D341Med (cell line): ENCODE results near the gene LYPD6.
"Not testable (repeated sequence)": the region's sequence is repeated elsewhere in the genome, so short reads cannot be mapped to it uniquely, and the experiment has no call there.

Source experiments
- DNase-seq: peaks from one replicate; pipeline ENCODE4 v3.0.0; 2012; ENCODE audit warnings: low spot score

The LYPD6 gene

GRCh38 chr2:149451417-149452165 lies 121.2 kb downstream of the LYPD6 start:
- no peak for DNase-seq

DNA sequence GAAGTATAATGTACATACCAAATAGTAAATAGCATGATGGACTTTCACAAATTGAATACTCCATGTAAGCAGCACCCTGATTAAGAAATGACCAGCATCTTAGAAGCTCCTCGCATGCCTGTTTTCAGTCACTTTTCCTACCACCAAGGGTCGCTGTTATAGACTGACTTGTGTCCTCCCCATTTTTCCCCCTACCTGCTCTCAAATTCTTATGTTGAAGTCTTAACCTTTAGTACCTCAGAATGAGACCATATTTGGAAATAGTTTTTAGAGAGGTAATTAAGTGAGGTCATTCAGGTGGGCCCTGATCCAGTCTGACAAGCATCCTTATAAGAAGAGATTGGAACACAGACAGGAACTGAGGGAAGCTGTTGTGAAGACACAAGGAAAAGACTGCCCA lies 125.9 kb downstream of the LYPD6 start:
- no peak for DNase-seq

GRCh38 chr2:149458502-149458901 lies 128.1 kb downstream of the LYPD6 start:
- no peak for DNase-seq

DNA sequence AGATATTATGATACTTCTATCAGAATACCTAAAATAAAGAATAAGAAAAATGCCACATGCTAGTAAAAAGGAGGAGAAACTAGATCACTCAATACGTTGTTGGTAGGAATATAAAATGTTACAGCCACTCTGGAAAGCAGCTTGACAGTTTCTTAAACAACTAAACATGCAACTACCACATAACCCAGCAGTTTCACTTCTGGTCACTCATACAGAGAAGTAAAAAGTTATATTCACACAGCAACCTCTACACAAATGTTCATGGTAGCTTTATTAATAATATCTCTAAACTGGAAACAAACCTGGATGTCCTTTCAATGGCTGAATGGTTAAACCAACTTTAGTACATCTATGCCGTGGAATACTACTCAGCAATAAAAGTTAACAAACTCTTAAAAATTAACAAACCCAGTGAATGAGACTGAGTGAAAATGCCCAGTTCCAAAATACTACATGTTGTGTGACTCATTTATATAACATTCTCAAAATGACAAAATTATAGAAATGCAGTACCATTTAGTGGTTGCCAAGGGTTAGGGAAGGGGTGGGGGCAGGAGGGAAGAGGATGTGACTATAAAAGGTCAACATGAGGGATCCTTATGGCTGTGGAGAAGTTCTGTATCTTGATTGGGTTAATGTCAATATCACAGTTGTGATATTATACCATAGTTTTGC lies 133.1 kb downstream of the LYPD6 start:
- DNase-seq = no peak

DNA sequence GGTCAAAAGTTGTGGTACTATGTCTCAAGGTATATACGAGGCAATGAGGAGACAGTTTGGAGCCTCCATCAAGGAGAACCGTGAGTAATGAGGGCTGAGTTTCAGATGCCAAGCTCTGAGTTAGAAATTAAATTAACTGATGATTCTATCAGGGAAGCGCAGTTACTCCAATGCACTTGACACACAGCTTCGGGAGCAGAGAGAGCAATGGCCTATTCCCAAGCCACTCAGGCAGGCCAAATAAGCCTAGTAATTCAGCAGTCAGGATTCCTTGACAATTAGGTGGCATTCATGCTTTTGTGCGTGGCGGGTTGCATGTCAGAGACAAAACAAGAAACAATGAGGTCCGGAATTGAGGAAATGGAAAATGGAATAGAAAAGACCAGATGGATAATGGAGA lies 134.0 kb downstream of the LYPD6 start:
- no peak for DNase-seq

DNA sequence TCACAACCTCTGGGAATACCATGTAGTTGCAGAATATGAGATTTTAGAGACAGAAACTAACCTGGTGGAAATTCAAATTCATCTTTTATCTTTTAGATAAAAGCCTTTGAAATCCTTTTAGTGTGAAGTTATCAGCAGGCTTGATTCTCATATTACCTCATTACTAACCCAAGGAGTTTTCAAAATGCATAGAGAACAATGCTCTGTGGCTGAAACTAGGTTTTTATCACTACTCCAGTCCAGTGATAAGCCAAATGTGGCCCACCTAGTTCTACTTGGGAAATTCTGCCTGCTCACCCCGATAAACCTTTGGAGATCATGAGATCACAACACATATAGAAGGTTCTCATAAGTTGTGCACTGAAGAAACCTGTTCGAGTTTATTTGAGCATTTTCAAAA lies 135.5 kb downstream of the LYPD6 start:
- DNase-seq = no peak

DNA sequence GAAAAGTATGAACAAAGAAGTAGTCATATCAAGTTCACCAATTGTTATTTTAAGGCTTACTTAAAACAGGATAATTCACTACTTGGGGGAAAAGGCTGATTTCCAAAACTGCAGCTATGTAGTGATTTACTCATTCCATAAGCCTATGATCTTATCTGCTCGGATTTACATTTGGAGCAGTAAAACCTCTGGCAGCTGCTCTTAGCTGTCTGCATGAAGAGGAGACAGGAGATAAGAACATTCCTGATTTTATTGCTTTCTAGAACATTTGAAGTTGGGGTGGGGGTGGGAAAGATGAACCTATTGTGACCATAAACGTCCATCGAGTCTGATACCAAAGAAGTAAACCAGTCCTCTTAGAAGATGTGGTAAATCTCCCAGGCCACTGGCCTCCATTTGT lies 136.2 kb downstream of the LYPD6 start:
- no peak for DNase-seq

DNA sequence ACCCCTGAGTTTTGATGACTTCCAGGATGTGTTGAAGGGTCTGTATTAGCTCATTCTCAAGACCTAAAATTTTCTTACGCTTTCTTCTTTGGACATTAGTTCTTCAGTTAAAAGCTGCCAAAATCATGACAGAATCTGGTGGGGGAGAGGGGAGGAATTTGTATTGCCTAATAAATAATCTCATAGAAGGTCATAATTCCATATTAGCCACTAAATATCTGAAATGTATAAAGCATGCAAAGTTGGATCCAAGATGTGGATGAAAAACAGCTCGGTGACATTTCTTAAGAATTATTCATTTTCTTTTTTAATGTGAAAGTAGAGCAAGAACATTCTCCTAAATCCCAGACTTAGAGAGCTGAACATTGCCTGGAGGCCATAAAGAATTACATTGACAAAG lies 137.0 kb downstream of the LYPD6 start:
- no peak for DNase-seq

DNA sequence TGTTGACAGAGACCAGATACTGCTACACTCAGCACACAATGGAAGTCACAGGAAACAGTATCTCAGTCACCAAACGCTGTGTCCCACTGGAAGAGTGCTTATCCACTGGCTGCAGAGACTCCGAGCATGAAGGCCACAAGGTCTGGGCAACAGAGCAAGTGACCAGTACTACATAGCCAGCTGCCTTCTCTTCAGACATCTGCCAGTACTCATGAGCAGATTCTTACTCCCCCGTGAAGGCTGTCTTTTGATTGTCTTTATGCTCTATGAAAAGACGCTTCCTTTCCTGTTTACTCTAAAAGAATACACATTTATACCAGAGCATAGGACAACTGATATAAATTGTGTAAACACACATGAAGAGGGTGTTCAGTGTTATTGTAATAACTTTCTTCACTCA lies 138.2 kb downstream of the LYPD6 start:
- DNase-seq = no peak

GRCh38 chr2:149470046-149470445 lies 139.7 kb downstream of the LYPD6 start:
- no peak for DNase-seq

GRCh38 chr2:149472413-149472812 lies 142.0 kb downstream of the LYPD6 start:
- no peak for DNase-seq

DNA sequence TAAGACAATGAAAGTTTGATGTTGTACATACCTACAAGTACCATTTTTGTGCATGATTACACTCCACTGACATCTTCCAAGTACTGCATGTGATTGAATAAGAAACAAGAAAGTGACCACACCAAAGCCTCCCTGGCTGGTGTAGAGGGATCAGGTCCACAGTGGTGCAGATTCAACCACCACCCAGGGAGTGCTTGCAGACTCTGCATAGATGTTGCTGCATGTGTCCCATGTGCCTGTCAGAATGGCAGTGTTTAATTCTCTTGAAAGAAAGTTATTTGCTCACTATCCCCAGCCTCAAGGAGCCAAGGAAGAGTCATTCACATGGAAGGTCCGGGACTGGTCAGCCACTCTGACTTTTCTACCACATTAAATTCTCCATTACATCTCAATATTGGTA lies 142.7 kb downstream of the LYPD6 start:
- no peak for DNase-seq

DNA sequence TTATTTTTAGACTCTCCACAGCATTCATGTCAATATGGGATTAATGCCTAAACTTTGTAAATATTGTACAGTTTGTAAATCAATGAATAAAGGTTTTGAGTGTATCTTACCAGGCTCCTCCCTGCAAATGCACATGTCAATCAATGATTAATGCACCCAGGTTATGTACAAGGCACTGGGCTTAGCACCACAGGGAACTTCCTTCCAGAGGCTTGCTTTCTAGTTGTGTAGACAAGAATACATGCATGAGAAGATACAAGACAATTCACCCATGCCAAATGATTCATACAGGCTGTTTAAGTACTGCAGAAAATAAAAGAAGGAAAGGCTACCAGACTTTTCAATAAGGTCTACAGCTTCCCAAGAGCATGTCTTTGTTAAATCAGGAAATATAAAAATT lies 143.1 kb downstream of the LYPD6 start:
- no peak for DNase-seq

DNA sequence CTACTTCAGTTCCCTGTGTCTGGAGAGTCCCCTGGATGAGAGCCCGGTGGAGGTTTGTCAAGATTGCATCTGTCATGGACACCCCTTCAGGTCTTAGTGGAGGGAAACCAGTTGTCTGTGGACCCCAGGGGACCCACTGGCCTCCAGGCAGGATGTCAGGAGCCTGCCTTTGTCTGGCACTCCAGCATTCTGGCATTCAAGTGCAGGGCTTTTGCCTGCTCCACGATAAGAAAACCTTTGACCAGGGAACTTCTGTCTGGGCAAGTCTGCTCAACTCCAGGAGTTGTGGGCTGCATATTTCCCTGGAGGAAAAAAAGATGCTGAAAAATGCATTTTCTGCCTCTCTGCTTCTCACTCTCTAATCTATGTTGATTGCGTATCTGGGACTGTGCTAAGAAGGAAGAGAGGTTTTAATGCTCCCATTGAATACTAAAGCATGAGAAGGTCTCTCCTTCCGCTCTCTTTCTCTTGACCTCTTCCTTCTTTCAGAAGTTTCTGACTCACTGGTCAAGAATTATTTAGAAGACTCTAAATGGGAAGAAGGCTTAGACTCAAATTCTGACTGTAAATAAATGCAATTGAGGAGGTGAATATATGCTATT lies 152.7 kb downstream of the LYPD6 start:
- DNase-seq = no peak

DNA sequence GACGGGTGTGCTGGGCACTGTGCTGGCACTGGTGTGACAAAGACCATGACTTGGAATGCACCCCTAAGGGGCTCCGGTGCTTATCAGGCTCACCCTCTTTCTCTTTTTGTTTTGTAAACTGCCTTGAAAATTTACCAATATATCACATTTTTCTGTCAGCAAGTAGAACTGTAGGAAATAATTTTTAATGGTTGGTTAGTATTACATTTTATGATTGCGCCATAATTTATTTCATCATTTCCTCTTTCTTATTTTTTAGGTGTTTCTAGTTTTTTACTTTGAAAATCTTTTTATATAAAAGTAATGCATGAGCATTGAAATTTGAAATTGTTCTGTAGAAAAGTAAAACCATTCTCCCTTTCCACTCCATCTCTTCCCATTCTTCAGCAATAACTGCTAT lies 156.3 kb downstream of the LYPD6 start:
- no peak for DNase-seq

DNA sequence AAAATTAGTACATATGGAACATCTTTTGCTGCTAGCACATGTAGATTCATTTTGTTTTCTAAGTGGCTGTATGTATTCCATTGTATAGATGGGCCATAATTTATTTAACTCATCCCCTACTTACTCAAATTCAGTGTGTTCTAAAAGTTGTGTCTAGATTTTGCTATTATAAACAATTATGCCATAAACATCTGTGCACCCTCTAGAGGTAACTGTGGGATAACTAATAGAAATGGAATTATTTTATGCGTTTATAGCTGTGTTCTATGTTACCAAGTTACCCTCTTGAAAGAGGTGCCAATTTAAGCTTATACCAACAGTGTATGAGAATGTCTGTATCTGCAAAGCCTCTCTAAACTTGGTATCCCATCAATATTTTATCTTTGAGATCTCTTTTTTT lies 156.8 kb downstream of the LYPD6 start:
- DNase-seq = no peak

DNA sequence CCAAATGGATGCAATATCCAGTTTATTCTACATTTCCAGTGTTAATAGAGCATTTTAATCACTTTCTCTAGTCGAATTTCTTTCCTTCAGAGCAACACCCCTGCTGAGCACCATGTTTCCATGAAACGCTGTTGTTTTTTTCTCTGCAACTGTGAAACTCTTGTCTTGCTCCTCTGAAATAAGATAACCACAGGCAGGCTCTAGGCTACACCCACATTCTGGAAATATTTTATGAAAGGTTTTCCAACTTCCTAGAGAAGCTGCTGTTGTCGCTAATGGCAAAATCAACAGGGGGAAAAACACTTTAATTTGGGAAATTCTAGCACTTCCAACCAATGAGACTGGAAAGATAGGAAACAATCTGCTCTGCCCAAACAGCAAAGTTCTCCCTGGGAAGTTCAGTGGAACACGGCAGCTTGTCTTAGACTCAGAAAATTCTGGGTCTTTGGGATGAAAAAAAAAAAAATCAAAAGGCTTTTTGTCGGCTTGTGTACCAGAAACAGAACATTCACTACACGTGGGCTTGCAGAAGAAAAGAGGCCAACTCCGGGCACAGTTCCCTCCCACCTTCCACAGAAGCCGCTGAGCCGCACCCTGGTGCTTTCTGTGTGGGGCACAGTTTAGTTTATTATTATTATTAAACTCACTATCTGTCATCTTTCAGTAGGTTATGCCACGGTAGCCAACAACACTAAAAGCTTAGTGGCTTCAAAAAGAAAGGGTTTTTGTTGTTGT lies 158.5 kb downstream of the LYPD6 start:
- DNase-seq = no peak

DNA sequence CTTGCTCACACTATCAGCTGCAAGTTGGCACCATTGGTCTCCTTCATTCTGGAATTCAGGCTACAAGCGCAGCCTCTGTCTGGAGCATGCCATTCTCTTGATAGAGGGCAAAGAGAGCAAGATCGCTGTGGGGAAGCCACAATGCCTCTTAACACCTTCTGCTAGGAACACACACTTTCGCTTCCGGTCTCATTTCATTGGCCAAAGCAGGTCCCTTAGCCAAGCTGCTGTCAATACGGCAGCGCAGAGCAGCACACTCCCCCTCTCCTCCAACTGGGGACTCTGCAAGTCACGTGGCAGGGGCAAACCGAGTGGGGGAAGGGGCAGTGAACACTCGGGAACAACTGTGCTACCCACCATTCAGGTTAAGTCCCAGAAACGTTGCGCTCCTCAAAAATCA lies 159.1 kb downstream of the LYPD6 start:
- DNase-seq = no peak

- no peak for DNase-seq
Observed at GRCh38 chr2:149490296-149490695, 159.9 kb downstream of the LYPD6 start.

- no peak for DNase-seq
Observed at GRCh38 chr2:149492923-149493322, 162.5 kb downstream of the LYPD6 start.

DNA sequence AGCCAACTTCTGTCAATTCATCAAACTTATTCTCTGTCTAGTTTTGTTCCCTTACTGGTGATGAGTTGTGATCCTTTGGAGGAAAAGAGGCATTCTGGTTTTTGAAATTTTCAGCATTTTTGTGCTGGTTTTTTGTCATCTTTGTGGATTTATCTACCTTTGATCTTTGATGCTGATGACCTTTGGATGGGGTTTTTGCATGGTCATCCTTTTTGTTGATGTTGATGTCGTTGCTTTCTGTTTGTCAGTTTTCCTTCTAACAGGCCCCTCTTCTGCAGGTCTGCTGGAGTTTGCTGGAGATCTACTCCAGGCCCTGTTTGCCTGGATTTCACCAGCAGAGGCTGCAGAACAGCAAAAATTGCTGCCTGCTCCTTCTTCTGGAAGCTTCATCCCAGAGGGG lies 168.8 kb downstream of the LYPD6 start:
- not testable (repeated sequence) for DNase-seq

DNA sequence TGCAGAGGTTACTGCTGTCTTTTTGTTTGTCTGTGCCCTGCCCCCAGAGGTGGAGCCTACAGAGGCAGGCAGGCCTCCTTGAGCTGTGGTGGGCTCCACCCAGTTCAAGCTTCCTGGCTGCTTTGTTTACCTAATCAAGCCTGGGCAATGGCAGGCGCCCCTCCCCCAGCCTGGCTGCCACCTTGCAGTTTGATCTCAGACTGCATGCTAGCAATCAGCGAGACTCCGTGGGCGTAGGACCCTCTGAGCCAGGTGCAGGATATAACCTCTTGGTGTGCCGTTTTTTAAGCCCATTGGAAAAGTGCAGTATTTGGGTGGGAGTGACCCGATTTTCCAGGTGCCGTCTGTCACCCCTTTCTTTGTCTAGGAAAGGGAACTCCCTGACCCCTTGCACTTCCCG lies 176.4 kb downstream of the LYPD6 start:
- not testable (repeated sequence) for DNase-seq

GRCh38 chr2:149507974-149508373 lies 177.6 kb downstream of the LYPD6 start:
- no peak for DNase-seq
